SK-N-SH (cell line): Measurements from ENCODE around the gene TGFBRAP1.

Experiments used
- ELF1 ChIP-seq: IDR thresholded peaks from 2 replicates; pipeline ENCODE4 v1.4.0; 2012
- MEF2A ChIP-seq: IDR thresholded peaks from 2 replicates; pipeline ENCODE4 v1.4.0; 2012; ENCODE audit warnings: low read depth, borderline replicate concordance
- MXI1 ChIP-seq: IDR thresholded peaks from 2 replicates; pipeline ENCODE4 v1.6.1; 2012; ENCODE audit warnings: mild to moderate bottlenecking, low read depth, low read length, improper control_type of control experiment
- NFIC ChIP-seq: IDR thresholded peaks from 2 replicates; pipeline ENCODE4 v1.4.0; 2012; ENCODE audit warnings: borderline replicate concordance
- POLR2AphosphoS5 ChIP-seq: IDR thresholded peaks from 2 replicates; pipeline ENCODE4 v1.6.1; 2012; ENCODE audit warnings: low read depth, low read length
- RAD21 ChIP-seq: IDR thresholded peaks from 2 replicates; pipeline ENCODE4 v1.6.1; 2012; ENCODE audit warnings: mild to moderate bottlenecking, low read length
- TF ChIP-seq, protein P1 (sequence below): fragments of 200-600 bp; sonication (generic); IDR thresholded peaks from 2 replicates; pipeline ENCODE4 v1.6.1; 2017; ENCODE audit warnings: antibody characterized with exemption, mild to moderate bottlenecking, moderate library complexity

DNA sequence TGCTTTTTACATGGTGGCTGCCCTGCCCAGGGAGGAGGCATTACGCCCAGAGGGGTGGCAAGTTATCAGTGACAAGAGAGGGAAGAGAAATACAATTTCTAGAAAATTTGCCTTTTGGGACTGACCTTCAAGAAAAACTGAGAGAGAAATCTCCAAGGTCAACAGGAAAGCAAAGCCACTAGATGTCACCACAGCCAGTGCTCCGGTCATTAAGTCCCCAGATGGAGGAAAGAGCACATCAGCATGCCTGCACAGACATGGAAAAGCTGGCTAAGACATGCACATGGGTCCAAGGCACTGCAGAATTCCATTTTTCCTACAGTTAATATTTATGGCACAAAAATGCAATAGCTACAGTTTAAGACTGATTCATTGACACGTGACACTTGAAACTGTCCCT lies 48.3 kb upstream of the TGFBRAP1 start:
- no peak for TF ChIP-seq MEF2A
- no peak for TF ChIP-seq NFIC
- TF ChIP-seq, protein P1, sequence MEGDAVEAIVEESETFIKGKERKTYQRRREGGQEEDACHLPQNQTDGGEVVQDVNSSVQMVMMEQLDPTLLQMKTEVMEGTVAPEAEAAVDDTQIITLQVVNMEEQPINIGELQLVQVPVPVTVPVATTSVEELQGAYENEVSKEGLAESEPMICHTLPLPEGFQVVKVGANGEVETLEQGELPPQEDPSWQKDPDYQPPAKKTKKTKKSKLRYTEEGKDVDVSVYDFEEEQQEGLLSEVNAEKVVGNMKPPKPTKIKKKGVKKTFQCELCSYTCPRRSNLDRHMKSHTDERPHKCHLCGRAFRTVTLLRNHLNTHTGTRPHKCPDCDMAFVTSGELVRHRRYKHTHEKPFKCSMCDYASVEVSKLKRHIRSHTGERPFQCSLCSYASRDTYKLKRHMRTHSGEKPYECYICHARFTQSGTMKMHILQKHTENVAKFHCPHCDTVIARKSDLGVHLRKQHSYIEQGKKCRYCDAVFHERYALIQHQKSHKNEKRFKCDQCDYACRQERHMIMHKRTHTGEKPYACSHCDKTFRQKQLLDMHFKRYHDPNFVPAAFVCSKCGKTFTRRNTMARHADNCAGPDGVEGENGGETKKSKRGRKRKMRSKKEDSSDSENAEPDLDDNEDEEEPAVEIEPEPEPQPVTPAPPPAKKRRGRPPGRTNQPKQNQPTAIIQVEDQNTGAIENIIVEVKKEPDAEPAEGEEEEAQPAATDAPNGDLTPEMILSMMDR = peak; percentile 32
- peak; percentile 81 for TF ChIP-seq RAD21
- TF ChIP-seq MXI1 = no peak
- no peak for TF ChIP-seq POLR2AphosphoS5
- no peak for TF ChIP-seq ELF1
